Muscle of arm (tissue), 12 donors: ENCODE data around the gene RHBDF2. TPM values are rescaled to one million over a fixed set of nuclear protein-coding genes. Genes with fewer than 3 reads are reported as not detected.

ENCODE experiments used
- DNase-seq: peaks from one replicate; pipeline ENCODE4 v3.0.0-alpha.2; 2013
- polyA plus RNA-seq, 12 donors: library from polyadenylated mRNA; unstranded; fragments of 120-200 nt; gene quantifications; one replicate each; pipeline ENCODE4 v1.2.1, GENCODE V29; 2013; ENCODE audit not compliant: insufficient read length in 12 of 12

The RHBDF2 gene
- polyA plus RNA-seq, 12 donors = 3.6 to 12.2 (median 4.9) TPM; not detected in 2

DNA sequence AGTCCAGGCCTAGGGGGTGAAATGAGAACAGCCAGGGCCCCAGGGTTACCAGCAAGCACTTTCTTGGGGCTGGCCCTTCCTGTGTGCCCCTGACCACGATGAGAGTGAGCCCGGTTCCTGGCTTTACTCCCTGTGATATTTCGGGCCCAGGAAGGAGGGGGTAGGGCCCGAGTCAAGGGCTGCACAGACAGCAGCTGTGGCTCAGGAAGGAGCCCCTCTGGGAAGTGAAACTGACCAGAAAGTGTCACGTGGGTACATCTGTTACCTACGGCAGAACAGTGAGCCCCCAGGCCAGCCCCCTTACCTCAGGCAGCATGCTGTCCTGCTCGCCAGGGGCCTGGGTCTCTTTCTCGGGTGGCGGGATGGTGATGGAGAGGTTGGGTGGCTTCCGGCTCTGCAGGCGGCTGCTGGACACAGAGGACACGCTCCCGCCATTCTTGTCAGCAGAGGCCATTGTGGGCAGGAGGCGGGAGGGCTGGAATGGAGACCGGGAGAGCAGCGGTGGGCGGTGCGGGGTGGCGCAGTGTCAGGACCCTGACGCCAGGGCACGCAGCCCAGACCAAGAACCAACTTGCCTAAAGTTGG, 20.1 kb downstream of the RHBDF2 start:
- DNase-seq = no peak

- peak; percentile 41 for DNase-seq
These were observed 20.6 kb downstream of the RHBDF2 start for GRCh38 chr17:76480632-76481031.

DNA sequence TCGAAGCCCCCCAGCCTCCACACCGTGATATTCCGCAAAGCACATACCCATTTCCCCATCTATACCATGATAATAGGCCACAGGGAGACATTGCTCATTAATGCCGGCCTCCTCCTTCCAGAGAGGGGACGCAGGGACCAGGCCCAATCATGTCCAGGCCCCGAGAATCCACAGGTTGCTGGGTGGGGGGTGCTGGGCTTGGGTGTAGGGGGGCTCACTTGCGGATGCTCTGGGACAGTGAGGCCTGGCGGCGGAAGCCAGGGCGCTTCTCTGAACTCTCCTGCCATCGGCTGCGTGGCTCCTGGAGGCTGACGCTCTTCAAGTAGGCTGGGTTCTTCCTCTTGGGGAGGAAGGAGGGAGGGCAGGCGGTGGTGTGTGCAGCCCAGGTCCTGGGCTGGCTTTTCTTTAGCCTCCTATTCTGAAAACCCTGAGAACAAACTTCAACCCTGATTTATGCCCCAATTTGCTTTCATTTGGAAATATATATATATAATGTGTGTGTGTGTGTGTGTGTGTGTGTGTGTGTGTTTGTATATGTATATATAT, 21.6 kb downstream of the RHBDF2 start:
- DNase-seq = no peak

DNA sequence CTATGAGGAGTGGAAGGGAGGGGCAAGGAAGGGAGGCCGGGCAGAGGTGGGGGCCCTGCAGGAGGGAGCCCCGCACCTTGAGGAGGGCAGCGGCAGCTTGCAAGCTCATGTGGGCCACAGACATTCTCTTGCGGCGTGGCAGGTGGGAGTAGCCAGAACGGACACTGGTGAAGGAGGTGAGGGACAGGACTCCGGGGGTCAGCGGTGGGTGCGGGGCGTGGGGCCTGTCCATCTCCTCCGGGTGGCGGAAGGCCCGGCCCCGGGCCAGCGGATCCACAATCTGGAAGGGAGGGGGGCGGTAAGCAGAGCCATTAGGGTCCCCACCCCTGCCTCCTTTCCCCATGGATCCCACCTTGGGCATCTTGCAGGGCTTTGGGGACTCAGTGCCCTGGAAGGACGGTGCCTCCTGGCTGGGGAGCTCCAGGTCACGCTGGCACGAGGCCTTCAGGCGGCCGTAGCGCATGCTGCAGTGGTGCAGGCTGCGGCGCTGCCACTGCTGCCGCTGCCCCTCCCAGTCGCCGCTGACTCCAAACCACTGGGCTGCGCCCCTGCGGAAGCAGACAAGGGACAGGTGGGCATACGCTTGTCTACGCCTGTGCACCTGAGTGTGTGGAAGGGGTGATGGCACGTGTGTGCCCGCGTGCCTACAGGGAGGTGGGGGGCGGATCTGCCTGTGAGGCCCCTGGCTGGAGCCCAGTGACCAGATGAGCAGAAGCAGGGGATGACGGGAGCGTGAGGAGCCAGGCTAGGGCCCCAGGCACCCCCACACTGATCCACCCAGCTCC, 22.3 kb downstream of the RHBDF2 start:
- DNase-seq = no peak

- DNase-seq = no peak
These were observed 23.1 kb downstream of the RHBDF2 start for GRCh38 chr17:76478097-76478496.

- no peak for DNase-seq
These were observed 23.6 kb downstream of the RHBDF2 start for GRCh38 chr17:76477576-76477975.

DNA sequence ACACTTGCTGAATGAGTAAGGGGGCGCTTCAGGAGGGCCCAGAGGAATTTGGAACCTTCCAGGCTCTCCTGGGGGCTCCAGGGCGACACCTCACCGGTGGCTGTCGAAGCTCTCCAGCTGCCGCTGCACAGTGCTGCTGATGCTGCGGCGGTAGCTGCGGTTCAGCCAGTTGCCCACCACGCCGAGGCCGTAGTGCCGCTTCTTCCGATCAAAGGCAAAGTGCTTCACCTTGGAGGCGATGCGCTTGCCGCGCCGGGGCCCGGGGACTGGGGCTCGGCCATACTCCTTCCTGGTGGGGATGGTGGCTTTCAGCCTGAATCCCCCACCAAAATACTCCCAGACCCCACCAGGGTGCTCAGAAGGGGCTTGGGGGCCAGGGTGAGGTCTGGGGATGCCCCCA, 24.5 kb downstream of the RHBDF2 start:
- no peak for DNase-seq

GRCh38 chr17:76475302-76475701, 25.9 kb downstream of the RHBDF2 start:
- DNase-seq = no peak

- no peak for DNase-seq
These were observed 26.3 kb downstream of the RHBDF2 start for GRCh38 chr17:76474894-76475293.

DNA sequence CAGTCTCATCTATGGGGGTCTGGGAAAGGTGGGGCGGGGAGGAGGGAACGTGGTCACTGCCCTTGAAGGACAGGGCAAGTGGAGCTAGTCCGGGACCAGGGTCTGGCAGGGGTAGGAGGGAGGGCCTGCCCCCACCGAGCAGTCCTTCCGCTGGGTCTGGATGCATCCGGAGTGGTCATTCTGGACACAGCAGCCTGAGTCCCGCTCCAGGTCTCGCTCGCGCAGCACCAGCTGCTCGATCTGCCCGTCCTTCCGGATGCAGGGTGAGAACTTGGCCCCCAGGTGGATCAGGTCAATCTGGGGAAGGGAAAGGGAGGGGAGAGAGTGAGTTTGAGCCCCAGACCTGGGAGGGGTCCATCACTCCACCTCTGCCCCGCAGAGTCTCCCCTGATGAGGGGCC, 27.0 kb downstream of the RHBDF2 start:
- DNase-seq = no peak

GRCh38 chr17:76473541-76473985, 27.7 kb downstream of the RHBDF2 start:
- DNase-seq = no peak

GRCh38 chr17:76472726-76473125, 28.5 kb downstream of the RHBDF2 start:
- DNase-seq = no peak

GRCh38 chr17:76472258-76472645, 29.0 kb downstream of the RHBDF2 start:
- no peak for DNase-seq

DNA sequence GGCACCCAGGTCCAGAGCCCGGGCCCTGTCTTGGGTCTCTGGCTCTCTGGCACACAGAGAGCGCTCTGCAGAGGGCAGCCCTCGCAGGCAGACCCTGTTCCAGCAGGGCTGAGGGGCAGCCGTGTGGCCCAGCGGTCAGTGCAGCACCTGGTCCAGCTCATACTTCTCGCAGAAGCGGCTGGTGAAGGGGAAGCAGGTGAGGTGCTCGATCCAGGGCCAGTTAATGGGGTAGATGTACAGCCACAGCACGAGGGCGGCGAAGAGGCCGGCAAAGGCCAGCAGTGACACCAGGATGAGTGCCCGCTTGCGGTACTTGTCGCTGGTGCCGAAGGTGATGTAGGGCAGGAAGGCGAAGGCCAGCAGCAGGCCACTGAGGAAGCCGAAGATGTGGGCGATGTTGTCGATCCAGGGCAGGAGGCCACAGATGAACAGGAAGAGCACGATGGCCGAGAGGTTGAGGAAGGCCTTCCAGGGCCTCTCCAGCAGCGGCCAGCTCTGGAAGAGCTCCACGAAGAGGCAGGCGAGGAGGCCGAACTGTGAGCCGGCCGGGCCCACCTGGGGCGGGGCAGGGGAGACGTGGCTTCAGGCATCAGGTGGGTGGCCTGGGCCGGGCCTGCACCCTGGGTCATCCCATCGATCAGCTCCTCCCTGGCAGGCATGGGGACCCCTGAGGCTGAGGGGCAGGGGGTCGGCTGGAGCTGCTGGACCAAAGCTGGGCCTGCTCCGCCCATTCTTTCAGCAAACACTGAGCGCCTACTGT, 29.5 kb downstream of the RHBDF2 start:
- DNase-seq = no peak

DNA sequence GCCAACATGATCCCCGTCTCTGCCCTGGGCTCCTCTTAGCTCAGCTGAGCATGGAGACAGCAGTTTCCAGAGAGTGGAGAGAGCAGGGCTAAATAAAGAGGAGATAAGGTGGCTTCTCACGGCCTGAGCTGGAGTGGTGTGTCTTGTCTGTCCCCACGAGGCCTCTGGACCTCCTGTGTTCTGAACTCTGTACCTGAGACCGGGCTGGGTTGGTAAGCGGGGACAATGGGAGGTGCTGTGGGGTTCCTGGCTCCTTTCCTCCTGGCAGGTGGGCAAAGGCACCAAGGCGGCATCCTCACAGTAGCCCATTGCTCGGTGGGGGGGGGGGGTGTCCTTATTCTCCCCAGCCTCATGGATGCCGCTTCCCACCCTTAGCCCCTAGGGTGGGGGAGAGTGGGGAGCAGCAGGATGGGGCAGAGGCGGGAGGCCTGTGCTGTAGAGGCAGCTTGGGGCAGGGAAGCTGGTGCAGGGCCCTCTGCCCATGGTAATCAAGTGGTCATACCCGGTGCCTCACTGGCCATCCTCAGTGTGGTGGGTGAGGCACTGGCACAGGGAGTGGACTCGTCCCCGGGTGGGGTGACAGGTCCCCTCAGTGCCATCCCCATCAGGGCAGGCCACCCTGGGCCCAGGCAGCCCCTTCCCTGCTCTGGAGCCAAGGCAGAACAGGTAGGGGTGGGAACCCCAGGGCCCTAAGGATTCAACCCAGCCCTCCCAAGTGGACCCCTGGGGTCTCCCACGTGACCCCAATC, 31.1 kb downstream of the RHBDF2 start:
- DNase-seq = no peak

GRCh38 chr17:76469076-76469990, 31.9 kb downstream of the RHBDF2 start:
- no peak for DNase-seq

- no peak for DNase-seq
These were observed 32.6 kb downstream of the RHBDF2 start for GRCh38 chr17:76468634-76469010.

GRCh38 chr17:76467809-76468633, 33.2 kb downstream of the RHBDF2 start:
- DNase-seq = no peak

- DNase-seq = no peak
These were observed 33.9 kb downstream of the RHBDF2 start, which contains the start of gene AANAT for GRCh38 chr17:76467366-76467765. Gene AANAT (plus strand): TSS chr17:76467603. CDS start chr17:76468747, 1,144 bp downstream.

GRCh38 chr17:76466775-76467130, 34.5 kb downstream of the RHBDF2 start:
- no peak for DNase-seq
